Gastroesophageal sphincter (tissue), 3 donors: ENCODE measurements around the gene KIF13A.

Source experiments
- POLR2AphosphoS5 ChIP-seq: sonication (generic); formaldehyde crosslinking; IDR thresholded peaks from one replicate; pipeline ENCODE4 v1.6.1; 2017; ENCODE audit warnings: antibody characterized with exemption
- TF ChIP-seq, protein P1 (sequence below), 4 experiments: fragments of 200-600 bp in 2 of 4; fragments of 450-650 bp in 2 of 4; sonication (generic) in 1 of 4; IDR thresholded peaks; one replicate each; pipeline ENCODE4 v1.5.1; 2017 to 2019; ENCODE audit warnings: antibody characterized with exemption in 4 of 4, mild to moderate bottlenecking in 2 of 4, moderate library complexity in 2 of 4

GRCh38 chr6:17890309-17890708 lies 97.1 kb downstream of the KIF13A start:
- TF ChIP-seq, protein P1, sequence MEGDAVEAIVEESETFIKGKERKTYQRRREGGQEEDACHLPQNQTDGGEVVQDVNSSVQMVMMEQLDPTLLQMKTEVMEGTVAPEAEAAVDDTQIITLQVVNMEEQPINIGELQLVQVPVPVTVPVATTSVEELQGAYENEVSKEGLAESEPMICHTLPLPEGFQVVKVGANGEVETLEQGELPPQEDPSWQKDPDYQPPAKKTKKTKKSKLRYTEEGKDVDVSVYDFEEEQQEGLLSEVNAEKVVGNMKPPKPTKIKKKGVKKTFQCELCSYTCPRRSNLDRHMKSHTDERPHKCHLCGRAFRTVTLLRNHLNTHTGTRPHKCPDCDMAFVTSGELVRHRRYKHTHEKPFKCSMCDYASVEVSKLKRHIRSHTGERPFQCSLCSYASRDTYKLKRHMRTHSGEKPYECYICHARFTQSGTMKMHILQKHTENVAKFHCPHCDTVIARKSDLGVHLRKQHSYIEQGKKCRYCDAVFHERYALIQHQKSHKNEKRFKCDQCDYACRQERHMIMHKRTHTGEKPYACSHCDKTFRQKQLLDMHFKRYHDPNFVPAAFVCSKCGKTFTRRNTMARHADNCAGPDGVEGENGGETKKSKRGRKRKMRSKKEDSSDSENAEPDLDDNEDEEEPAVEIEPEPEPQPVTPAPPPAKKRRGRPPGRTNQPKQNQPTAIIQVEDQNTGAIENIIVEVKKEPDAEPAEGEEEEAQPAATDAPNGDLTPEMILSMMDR (IDR thresholded peaks at IDR 0.05), result no peak
- no peak for TF ChIP-seq POLR2AphosphoS5
